ENCODE results near the gene RTP3.
"Not testable (repeated sequence)": the region's sequence is repeated elsewhere in the genome, so short reads cannot be mapped to it uniquely, and the experiment has no call there.

The RTP3 gene

GRCh38 chr3:46545818-46546630, 48.2 kb downstream of the RTP3 start:
- DNase-seq (ENCODE audit: low spot score) (no peak), FAIRE-seq (no peak)

GRCh38 chr3:46546896-46547440, 49.2 kb downstream of the RTP3 start:
- DNase-seq (ENCODE audit: low spot score) (no peak), FAIRE-seq (no peak)

GRCh38 chr3:46548611-46549010, 50.8 kb downstream of the RTP3 start:
- not testable (repeated sequence) for DNase-seq (ENCODE audit: low spot score); FAIRE-seq

DNA sequence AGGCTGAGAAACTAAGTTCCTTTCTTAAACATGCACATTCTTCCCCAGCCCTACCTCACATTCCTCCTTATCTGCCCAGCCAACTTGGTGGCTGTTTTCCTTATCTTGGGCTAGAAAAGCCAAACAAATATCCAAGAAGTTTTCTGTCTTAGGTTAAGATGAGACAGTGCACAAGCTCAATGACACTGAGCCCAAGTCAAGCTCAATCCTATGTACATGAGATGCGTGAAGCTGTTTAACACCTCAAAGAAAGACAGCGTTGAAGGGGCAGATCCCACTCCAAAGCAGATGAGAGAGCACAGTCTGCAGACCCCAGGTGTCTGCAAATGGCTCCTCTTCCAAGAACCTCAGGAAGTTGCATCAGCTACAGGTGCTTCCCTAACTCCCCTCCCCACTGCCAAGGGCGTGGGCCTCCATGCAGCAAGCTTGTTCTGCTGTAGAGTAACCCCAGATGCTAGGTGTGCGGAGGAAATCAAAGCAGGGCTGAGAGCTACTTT, 51.7 kb downstream of the RTP3 start:
- DNase-seq (ENCODE audit: low spot score) (no peak), FAIRE-seq (no peak)

- no peak for FAIRE-seq
- no peak for DNase-seq (ENCODE audit: low spot score)
Measured at GRCh38 chr3:46549989-46550388, 52.2 kb downstream of the RTP3 start.
